Activated CD8-positive, alpha-beta memory T cell treated with anti-CD3 and anti-CD28 coated beads for 1 hour (primary cell): ENCODE data around the gene IL1RN.

Experiments
- DNase-seq, 2 donors: peaks; one replicate each; pipeline ENCODE4 v3.0.0-alpha.2; 2020; ENCODE audit warnings: low read depth in 1 of 2; ENCODE audit errors: extremely low read depth in 1 of 2

The IL1RN gene

DNA sequence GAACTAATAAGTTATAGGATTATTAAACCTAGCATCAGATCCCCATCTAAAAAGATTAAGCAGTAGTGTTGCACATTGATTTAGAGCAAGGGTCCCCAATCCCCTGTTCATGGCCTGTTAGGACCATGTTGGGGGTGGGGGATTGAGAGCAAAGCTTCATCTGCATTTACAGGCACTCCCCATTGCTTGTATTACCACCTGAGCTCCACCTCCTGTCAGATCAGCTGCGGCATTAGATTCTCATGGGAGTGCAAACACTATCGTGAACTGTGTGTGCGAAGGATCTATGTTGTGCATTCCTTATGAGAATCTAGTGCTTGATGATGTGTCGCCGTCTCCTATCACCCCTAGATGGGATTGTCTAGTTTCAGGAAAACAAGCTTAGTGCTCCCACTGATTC, 27.9 kb downstream of the IL1RN start:
- DNase-seq: no peak

- DNase-seq: no peak
Observed at GRCh38 chr2:113156278-113157117, 29.1 kb downstream of the IL1RN start.

DNA sequence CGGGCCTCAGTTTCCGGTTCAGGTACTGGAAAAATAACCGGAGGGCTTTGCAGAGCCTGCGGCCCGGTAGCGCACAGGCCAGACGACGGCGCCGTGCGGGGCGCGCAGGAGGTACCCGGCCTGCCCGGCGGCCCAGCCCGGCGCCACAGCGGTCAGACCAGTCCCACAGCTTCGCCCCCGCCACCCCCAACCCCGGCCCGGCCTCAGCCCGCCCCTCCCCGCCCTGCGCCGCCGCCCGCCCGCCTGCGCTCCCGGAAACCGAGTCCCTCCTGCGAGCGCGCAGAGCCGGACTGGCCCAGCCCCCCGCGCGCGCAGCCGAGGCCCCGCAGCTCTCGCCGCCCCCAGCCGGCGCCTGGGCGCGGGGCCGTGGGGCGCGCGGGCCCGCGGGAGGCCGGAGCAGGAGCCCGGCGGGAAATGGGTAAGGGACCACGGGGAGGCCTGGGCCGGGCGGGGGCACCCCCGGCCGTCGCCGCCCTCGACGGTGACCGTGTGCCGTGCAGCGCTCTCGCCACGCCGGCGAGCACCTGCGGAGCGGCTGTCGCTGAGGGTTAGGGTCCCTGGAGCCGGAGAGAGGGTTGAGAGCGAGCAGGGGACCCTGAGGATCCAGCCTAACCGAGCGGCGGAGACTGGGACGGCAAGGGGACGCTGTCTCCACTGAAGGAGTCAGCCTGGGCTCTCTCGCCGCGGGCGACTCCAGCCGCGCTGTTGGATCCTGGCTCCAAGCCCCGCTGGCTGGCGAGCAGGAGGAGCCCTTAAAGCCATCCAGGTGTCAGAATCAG, 29.9 kb downstream of the IL1RN start:
- no peak for DNase-seq

DNA sequence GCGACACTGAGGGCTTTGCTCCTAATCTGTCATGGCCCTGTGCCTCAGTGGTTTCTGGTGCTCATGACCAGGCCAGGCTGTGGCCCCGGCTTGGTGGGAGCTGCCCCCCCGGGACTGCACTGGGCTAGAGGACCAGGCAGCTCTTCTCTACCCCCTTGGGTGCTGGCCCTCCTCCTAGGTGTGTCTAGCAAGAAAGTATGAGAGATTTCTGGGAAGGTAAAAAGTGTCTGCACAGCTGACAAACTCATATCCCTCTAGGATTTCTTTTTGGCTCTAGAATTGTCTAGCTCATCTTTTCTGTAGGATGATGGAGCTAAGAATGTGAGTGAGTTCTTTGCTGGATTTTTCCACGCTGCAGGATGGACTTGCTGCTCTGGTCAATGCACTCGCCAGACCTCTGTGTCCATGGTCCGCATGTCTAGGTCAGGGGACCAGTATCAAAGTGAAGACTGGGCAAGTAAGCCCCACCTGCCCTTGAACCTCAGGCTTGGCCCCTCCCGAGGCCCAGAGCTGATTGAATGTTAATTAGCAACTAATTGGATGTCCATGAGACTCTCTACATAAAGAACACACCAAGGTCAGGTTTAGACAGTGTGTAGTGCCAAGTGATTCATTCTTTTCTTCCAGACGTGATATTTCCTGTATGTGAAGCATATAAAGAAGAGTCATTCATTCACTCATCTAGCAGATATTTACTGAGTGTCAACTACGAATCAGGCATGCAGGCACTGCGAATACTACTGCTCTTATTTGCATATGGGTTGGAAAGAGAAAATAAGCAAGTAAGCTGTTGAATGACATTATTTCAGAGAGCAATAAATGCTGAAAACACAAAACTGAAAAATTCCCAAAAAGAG, 30.7 kb downstream of the IL1RN start:
- no peak for DNase-seq

DNA sequence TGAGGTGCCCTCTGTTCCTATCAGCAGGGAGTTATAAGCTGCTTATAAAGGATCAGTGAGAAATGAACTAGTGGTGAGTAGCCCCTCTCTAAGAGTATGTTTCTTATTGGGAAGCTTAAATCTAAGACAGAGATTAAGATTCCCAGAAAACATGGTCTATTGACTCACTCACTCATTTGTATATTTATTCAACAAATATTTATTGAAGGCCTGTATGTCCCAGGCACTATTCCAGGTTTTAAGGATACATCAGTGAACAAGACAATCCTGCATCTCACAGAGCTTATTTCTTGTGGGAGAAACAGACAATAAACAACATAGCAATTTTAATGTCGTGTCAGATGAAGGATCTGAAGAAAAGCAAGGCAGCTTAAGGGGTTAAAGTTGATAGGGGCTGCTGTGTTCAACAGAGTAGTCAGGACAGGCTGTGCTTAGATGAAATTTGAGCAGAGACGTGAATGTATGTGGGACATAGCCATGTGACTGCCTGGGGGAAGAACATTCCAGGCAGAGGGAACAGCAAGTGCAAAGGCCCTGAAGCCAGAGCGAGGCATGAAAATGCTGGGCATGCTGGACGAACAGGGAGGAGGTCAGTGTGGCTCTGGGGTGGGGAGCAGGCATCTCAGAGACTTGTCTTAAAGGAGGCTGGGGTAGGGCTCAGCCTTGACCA, 31.6 kb downstream of the IL1RN start:
- DNase-seq: no peak

DNA sequence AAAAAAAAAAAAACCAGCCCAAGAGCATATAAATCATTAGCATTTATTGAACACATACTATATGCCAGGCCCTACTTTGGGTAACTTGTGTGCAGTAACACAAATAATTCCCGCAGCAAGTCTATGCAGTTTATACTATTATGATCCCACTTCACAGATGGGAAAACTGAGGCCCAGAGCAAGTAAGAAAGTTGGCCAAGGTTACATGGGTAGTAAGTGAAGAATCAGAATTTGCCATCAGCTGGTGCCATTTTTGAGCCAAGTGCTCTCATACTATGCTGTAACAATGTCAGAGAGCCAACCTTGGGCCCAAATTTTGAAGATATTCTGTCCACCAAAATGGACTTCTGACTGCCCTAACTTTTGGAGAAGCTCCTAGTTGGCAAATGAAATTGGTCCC, 32.9 kb downstream of the IL1RN start:
- no peak for DNase-seq

DNA sequence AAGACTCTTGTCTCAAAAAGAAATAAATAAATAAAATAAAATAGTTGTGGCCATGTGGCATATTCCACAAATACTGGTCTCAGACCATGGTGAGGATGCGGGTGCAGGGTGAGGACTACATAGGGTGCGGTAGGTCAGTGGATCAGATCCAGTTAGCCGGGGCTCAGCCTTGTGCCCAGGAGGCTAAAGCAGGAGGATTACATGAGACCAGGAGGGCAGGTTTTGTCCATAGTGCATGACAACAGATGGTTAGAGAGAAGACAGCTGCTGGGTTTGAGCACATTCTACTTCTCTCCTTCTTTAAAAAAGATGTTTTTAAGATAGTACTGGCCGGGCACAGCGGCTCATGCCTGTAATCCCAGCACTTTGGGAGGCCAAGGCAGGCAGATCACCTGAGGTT, 33.6 kb downstream of the IL1RN start:
- DNase-seq: no peak

DNA sequence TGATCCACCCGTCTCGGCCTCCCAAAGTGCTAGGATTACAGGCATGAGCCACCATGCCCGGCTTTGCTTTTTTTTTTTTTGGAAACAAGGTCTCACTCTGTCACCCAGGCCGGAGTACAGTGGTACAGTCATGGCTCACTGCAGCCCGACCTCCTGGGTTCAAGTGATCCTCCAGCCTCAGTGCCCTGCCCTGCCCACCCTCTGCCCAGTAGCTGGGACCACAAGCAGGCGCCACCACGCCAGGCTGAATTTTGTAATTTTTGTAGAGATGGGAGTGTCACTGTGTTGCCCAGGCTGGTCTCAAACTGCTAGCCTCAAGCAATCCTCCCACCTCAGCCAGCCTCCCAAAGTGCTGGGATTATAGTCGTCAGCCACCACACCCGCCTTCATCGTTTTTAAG, 34.8 kb downstream of the IL1RN start:
- DNase-seq: no peak

GRCh38 chr2:113162869-113163268, 35.5 kb downstream of the IL1RN start:
- DNase-seq: no peak

DNA sequence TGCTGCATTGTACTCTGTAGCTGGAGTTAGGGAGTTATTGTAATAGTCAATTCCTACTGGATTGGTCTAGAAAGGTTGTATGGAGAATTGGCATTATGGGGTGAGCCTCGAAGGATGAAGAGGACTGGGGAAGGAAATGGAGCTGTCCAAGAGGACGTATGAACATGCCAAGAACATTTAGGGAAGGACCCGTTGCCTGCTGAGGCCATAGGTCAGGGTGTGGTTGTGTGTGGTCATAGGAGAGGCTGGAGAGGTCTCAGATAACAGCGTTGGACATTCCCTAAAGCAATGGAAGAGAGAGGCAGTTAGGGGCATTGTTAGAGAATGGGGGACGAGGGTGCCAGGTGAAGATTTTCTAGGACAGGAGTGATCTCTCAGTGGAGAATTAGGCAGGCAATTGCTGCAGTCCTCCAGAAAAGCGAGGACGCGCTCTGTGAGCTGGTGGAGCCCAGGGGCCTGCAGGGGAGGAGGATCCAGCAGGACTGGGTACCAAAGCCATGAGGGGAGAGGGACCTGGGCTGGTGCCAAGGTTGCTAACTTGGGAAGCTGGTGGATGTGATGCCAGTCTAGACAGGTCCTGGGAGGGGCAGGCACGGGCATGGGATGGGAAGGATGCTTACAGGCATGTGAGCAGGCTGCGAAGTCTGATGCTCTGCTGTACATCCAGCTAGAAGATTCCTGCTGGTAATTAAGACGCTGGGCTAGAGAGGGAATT, 37.0 kb downstream of the IL1RN start:
- no peak for DNase-seq

- DNase-seq: no peak
Observed at GRCh38 chr2:113164930-113165585, 37.7 kb downstream of the IL1RN start.

- DNase-seq: no peak
Observed at GRCh38 chr2:113166187-113166645, 38.8 kb downstream of the IL1RN start.

DNA sequence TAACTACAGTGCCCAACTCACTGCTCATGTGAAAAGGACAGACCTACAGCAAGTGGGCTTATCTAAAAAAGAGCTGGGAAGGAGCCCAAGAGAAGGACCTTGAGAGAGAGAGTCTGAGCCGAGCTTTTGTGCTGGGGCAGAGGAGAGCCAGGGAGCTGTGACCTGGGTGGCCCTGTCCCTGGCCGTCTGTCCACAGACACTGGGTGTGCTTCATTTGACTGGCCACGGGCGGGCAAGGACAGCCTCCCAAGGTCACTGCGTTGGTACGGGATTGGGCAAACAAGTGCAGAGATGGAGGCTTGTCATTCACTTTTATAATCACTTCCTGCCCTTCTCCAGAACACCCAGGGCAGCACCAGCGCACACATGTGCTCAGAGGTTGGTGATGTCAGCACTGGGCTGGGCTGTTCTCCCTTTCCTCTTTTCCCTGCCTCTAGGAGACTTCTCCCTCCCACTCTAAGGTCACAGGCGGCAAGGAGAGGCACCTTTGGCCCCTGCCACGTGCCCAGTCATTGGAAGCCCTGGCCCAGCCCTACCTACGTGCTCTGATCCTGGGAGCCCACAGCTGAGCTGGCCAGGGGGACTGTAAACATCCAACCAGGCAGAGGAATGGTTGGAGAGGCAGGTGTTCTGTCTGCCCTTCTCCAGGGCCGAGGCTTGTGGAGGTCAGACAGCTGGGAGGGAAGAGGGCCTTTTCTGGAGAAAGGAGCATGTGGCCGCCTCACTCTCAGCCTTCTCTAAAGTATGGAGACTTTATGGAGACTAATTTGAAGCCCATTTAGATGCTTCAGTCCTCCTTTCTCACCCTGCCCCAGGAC, 39.9 kb downstream of the IL1RN start:
- no peak for DNase-seq

DNA sequence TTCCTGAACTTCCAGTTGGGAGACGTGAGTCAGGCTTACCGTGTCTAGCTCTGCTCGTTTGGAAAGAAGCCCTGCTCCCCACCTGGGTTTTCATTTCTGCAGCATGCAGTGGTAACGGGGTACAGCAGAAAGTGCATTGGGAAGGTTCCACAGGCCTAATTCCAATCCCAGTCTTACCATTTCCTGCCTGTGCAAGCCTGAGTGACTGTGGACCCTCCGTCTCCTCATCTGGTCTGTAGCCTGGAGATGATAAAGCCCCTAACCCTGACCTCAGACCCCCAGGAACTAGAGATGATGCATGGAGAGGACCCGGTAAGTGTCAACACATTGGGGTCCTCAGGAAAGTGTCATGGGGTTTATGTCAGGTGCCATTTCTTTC, 40.6 kb downstream of the IL1RN start:
- no peak for DNase-seq

GRCh38 chr2:113169002-113169530, 41.7 kb downstream of the IL1RN start:
- no peak for DNase-seq

DNA sequence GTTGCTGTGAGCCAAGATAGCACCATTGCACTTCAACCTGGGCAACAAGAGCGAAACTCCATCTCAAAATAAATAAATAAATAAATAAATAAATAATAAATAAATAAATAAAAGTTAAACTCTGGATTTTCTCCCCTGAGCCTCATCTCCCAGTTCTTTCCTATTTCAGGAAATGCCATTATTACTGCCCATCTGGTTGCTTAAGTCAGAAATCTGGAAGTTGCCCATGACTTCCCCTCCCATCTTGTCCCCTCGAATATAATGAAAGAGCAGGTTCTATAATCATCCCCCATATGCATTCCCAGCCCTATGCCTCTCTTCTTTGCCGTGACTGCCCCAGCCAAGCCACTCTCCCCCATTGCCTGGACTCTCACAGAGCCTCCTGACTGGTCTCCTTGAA, 42.2 kb downstream of the IL1RN start:
- DNase-seq: no peak

- no peak for DNase-seq
Observed at GRCh38 chr2:113171334-113172075, 44.1 kb downstream of the IL1RN start.
